OCI-LY1 (cell line): Measurements from ENCODE around the gene GRIN3B.

Experiments
- H2AFZ ChIP-seq: fragments of 200-600 bp; sonication (generic), shearing (Covaris generic); 2 replicates; pipeline ENCODE4 v1.6.0; 2014; ENCODE audit warnings: antibody characterized with exemption, mild to moderate bottlenecking, low read length
- H3F3A ChIP-seq: fragments of 200-600 bp; sonication (generic), shearing (Covaris generic); 2 replicates; pipeline ENCODE4 v1.6.0; 2014; ENCODE audit warnings: mild to moderate bottlenecking, antibody characterized with exemption, low read length, moderate library complexity; ENCODE audit not compliant: insufficient read depth
- H3K27ac ChIP-seq: fragments of 200-600 bp; sonication (generic); 2 replicates; pipeline ENCODE4 v1.5.1; 2014; ENCODE audit warnings: low read length, mixed run types, mild to moderate bottlenecking, low read depth; ENCODE audit not compliant: poor library complexity, severe bottlenecking
- H3K27me3 ChIP-seq: fragments of 200-600 bp; sonication (generic); 2 replicates; pipeline ENCODE4 v1.6.0; 2014; ENCODE audit warnings: antibody characterized with exemption, mild to moderate bottlenecking, low read length, moderate library complexity; ENCODE audit not compliant: insufficient read depth
- H3K36me3 ChIP-seq: fragments of 200-600 bp; sonication (generic); 2 replicates; pipeline ENCODE4 v1.6.1; 2014; ENCODE audit warnings: mild to moderate bottlenecking, antibody characterized with exemption, low read length, moderate library complexity, mixed read lengths; ENCODE audit not compliant: insufficient read depth
- H3K4me1 ChIP-seq: fragments of 200-600 bp; sonication (generic); 2 replicates; pipeline ENCODE4 v1.5.1; 2014; ENCODE audit warnings: mild to moderate bottlenecking, low read length, moderate library complexity; ENCODE audit not compliant: insufficient read depth, severe bottlenecking
- H3K4me2 ChIP-seq: fragments of 200-600 bp; sonication (generic), shearing (Covaris generic); 2 replicates; pipeline ENCODE4 v1.6.1; 2014; ENCODE audit warnings: low read length
- H3K4me3 ChIP-seq: fragments of 200-600 bp; sonication (generic); 2 replicates; pipeline ENCODE4 v1.5.1; 2014; ENCODE audit warnings: low read length, low read depth, mild to moderate bottlenecking, mixed read lengths; ENCODE audit not compliant: poor library complexity, severe bottlenecking
- H3K79me2 ChIP-seq: fragments of 200-600 bp; shearing (Covaris generic); 2 replicates; pipeline ENCODE4 v1.6.1; 2016; ENCODE audit warnings: mixed run types, low read length, mixed read lengths; ENCODE audit not compliant: insufficient read depth
- H3K9ac ChIP-seq: fragments of 200-600 bp; sonication (generic), shearing (Covaris generic); 2 replicates; pipeline ENCODE4 v1.6.1; 2014; ENCODE audit warnings: mild to moderate bottlenecking, low read length, mixed read lengths
- H3K9me2 ChIP-seq: fragments of 200-600 bp; sonication (generic), shearing (Covaris generic); 2 replicates; pipeline ENCODE4 v1.6.1; 2014; ENCODE audit warnings: low read depth, mild to moderate bottlenecking, low read length, mixed read lengths
- H3K9me3 ChIP-seq: fragments of 200-600 bp; shearing (Covaris generic); 2 replicates; pipeline ENCODE4 v1.6.1; 2014; ENCODE audit warnings: low read length, mixed read lengths
- H4K20me1 ChIP-seq: fragments of 200-600 bp; sonication (generic), shearing (Covaris generic); 2 replicates; pipeline ENCODE4 v1.6.0; 2016; ENCODE audit warnings: mild to moderate bottlenecking, low read length; ENCODE audit not compliant: insufficient read depth
- CTCF ChIP-seq: fragments of 200-600 bp; sonication (generic), shearing (Covaris generic); IDR thresholded peaks from 2 replicates; pipeline ENCODE4 v1.5.1; 2017; ENCODE audit warnings: mild to moderate bottlenecking, antibody characterized with exemption, low read length, moderate library complexity, mixed read lengths
- EZH2 ChIP-seq: fragments of 200-600 bp; sonication (generic), shearing (Covaris generic); IDR thresholded peaks from 2 replicates; pipeline ENCODE4 v1.8.0; 2017; ENCODE audit warnings: borderline replicate concordance, mixed run types, mild to moderate bottlenecking, antibody characterized with exemption, low read length, moderate library complexity, mixed read lengths

GRIN3B gene

GRCh38 chr19:1000095-1000494 lies at the start of gene GRIN3B:
TSS of gene GRIN3B (plus strand) at chr19:1000419. CDS start at chr19:1000438, 19 bp downstream.
- Histone ChIP-seq H3F3A (no peaks in the 10 kb centered on the region), H3K9ac (no peak within 1 kb of the TSS), H2AFZ (no peak within 1 kb of the TSS), H4K20me1 (no peaks in the 10 kb centered on the region), H3K9me3 (no peaks in the 10 kb centered on the region), H3K36me3 (no peaks in the 10 kb centered on the region), H3K27ac (no peak within 1 kb of the TSS), H3K27me3 (peaks cover 12% of the 10 kb centered on the region; the same call in 1 of the 2 replicates), H3K4me3 (no peak within 1 kb of the TSS), H3K4me1 (no peaks in the 10 kb centered on the region), H3K4me2 (no peak within 1 kb of the TSS), H3K79me2 (no peaks in the 10 kb centered on the region), H3K9me2 (no peaks in the 10 kb centered on the region)
- TF ChIP-seq CTCF, result peak; percentile 46
- no peak for TF ChIP-seq EZH2

GRCh38 chr19:952049-952679 lies 48.1 kb upstream of the GRIN3B start:
- H3K27ac ChIP-seq, result no peak overlapping the region
- peaks cover 24% of the 10 kb centered on the region for H3K27me3 ChIP-seq
- no peak overlapping the region for H3K4me2 ChIP-seq
- no peak overlapping the region for H3K9ac ChIP-seq
- no peaks in the 10 kb centered on the region for H3K4me1 ChIP-seq
- H2AFZ ChIP-seq, result no peak overlapping the region
- H3K36me3 ChIP-seq, result no peaks in the 10 kb centered on the region; the same call in 1 of the 2 replicates
- no peaks in the 10 kb centered on the region for H4K20me1 ChIP-seq
- no peaks in the 10 kb centered on the region for H3F3A ChIP-seq
- H3K4me3 ChIP-seq, result no peak overlapping the region
- no peak for TF ChIP-seq CTCF
- no peak for TF ChIP-seq EZH2
- no peaks in the 10 kb centered on the region for H3K79me2 ChIP-seq
- H3K9me3 ChIP-seq, result no peaks in the 10 kb centered on the region
- H3K9me2 ChIP-seq, result no peaks in the 10 kb centered on the region

GRCh38 chr19:952680-953444 lies 47.4 kb upstream of the GRIN3B start:
- H4K20me1 ChIP-seq, result no peaks in the 10 kb centered on the region
- no peak overlapping the region for H3K4me2 ChIP-seq
- no peaks in the 10 kb centered on the region for H3F3A ChIP-seq
- H3K4me1 ChIP-seq, result no peaks in the 10 kb centered on the region
- no peaks in the 10 kb centered on the region for H3K9me2 ChIP-seq
- no peak overlapping the region for H3K4me3 ChIP-seq
- no peak overlapping the region for H3K27ac ChIP-seq
- peaks cover 18% of the 10 kb centered on the region for H3K27me3 ChIP-seq
- no peak overlapping the region for H3K9ac ChIP-seq
- TF ChIP-seq CTCF (no peak), EZH2 (no peak)
- H3K36me3 ChIP-seq, result no peaks in the 10 kb centered on the region; the same call in 1 of the 2 replicates
- no peaks in the 10 kb centered on the region for H3K79me2 ChIP-seq
- H2AFZ ChIP-seq, result no peak overlapping the region
- no peaks in the 10 kb centered on the region for H3K9me3 ChIP-seq
